Measurements from ENCODE around the gene NDUFA13. TPM values are rescaled to one million over a fixed set of nuclear protein-coding genes. Genes with fewer than 3 reads are reported as not detected.
A peak's percentile ranks its signal among the peaks of the same experiment; 100 is the strongest.

Gene NDUFA13
- polyA plus RNA-seq, 1 of the 3 experiments (the other 2 are of a cell fraction) = 1,828 TPM

- TF ChIP-seq USF2 (IDR thresholded peaks at IDR 0.05; ENCODE audit: borderline replicate concordance, low read depth, low read length) (no peak), NFIC (IDR thresholded peaks at IDR 0.05; ENCODE audit: borderline replicate concordance) (no peak)
Measured at GRCh38 chr19:19485998-19486290, 30.1 kb upstream of the NDUFA13 start (continued).

GRCh38 chr19:19486343-19487076 lies 29.5 kb upstream of the NDUFA13 start:
- no peak overlapping the region for H3K4me3 ChIP-seq (ENCODE audit: low read depth in 2 of 2, low read length in 1 of 2)
- POLR2A ChIA-PET = interaction anchor here (0.6 kb wide), 1 partner anchor 64 kb away, joined by 4 read pairs; no protein-coding TSS in a partner anchor
- no peak overlapping the region for H2AFZ ChIP-seq (ENCODE audit: low read depth)
- peaks cover 32 to 50% of the 10 kb centered on the region in 2 experiments for H3K4me1 ChIP-seq (ENCODE audit: control insufficient read depth in 1 of 2, insufficient read depth in 2 of 2, low read depth in 1 of 2, low read length in 1 of 2)
- peak overlapping the region in 1 of 2 experiments; percentile 13; a peak in 1 of 4 replicates for H3K27ac ChIP-seq (ENCODE audit: low read depth in 2 of 2, low read length in 1 of 2)
- peaks cover 56% of the 10 kb centered on the region for H3K79me2 ChIP-seq (ENCODE audit: insufficient read depth)
- 93% methylated on average over 8 of the region's 15 CpGs for WGBS (ENCODE audit: low lambda C conversion rate)
- no peaks in the 10 kb centered on the region for H3K9me2 ChIP-seq
- H3K27me3 ChIP-seq (ENCODE audit: insufficient read depth) = no peaks in the 10 kb centered on the region
- DNase-seq = no peak
- no peaks in the 10 kb centered on the region for H3K36me3 ChIP-seq (replicated peaks in 1 of 2; ENCODE audit: control insufficient read depth in 1 of 2, insufficient read depth in 2 of 2, low read length in 1 of 2)
- CTCF ChIA-PET = interaction anchor here (0.6 to 9.7 kb wide), 6 partner anchors 46 to 341 kb away, joined by 3 to 172 read pairs (median 3); no protein-coding TSS in a partner anchor
- TF ChIP-seq MEF2A (IDR thresholded peaks at IDR 0.05; ENCODE audit: borderline replicate concordance, low read depth) (no peak), RXRA (IDR thresholded peaks at IDR 0.05; ENCODE audit: borderline replicate concordance, low read depth) (no peak)
- no peak overlapping the region for H3K4me2 ChIP-seq
- no peaks in the 10 kb centered on the region for H4K20me1 ChIP-seq (ENCODE audit: insufficient read depth)
- peaks cover 26% of the 10 kb centered on the region for H3F3A ChIP-seq (replicated peaks; ENCODE audit: insufficient read depth)
- no peak overlapping the region for H3K9ac ChIP-seq
- no peaks in the 10 kb centered on the region for H3K9me3 ChIP-seq

GRCh38 chr19:19487077-19487949 lies 28.7 kb upstream of the NDUFA13 start:
- Histone ChIP-seq H3K4me2 (no peak overlapping the region), H3F3A (replicated peaks; ENCODE audit: insufficient read depth) (peaks cover 26% of the 10 kb centered on the region), H3K27me3 (ENCODE audit: insufficient read depth) (no peaks in the 10 kb centered on the region), H3K9me2 (no peaks in the 10 kb centered on the region), H3K36me3 (replicated peaks in 1 of 2; ENCODE audit: control insufficient read depth in 1 of 2, insufficient read depth in 2 of 2, low read length in 1 of 2) (peaks cover 0 to 2% of the 10 kb centered on the region in 2 experiments), H3K79me2 (ENCODE audit: insufficient read depth) (peaks cover 54% of the 10 kb centered on the region), H4K20me1 (ENCODE audit: insufficient read depth) (no peaks in the 10 kb centered on the region), H3K27ac (ENCODE audit: low read depth in 2 of 2, low read length in 1 of 2) (peak overlapping the region in 1 of 2 experiments; percentile 86; a peak in 2 of 4 replicates), H3K9ac (no peak overlapping the region), H3K4me3 (ENCODE audit: low read depth in 2 of 2, low read length in 1 of 2) (no peak overlapping the region), H2AFZ (ENCODE audit: low read depth) (no peak overlapping the region), H3K4me1 (ENCODE audit: control insufficient read depth in 1 of 2, insufficient read depth in 2 of 2, low read depth in 1 of 2, low read length in 1 of 2) (peaks cover 32 to 50% of the 10 kb centered on the region in 2 experiments), H3K9me3 (no peaks in the 10 kb centered on the region)
- TF ChIP-seq FOXM1 (IDR thresholded peaks at IDR 0.05; ENCODE audit: low read depth) (no peak), GATA2 (CRISPR knock-in tag; IDR thresholded peaks at IDR 0.05) (no peak), FOXJ3 (CRISPR knock-in tag; IDR thresholded peaks at IDR 0.05) (no peak), RFX5 (IDR thresholded peaks at IDR 0.05; ENCODE audit: low read length) (no peak), YY1 (IDR thresholded peaks at IDR 0.05; ENCODE audit: low read depth) (no peak), RXRA (IDR thresholded peaks at IDR 0.05; ENCODE audit: borderline replicate concordance, low read depth) (no peak)
- WGBS (ENCODE audit: low lambda C conversion rate) = 91% methylated on average over 7 of the region's 9 CpGs
- ChIA-PET POLR2A (interaction anchor here (0.8 kb wide), 1 partner anchor 82 kb away, joined by 3 read pairs; the partner anchor contains the start of gene GATAD2A), CTCF (interaction anchor here (0.6 to 9.7 kb wide), 8 partner anchors 45 to 341 kb away, joined by 3 to 172 read pairs (median 3); no protein-coding TSS in a partner anchor)
- DNase-seq = no peak

All from SK-N-SH (cell line).